Hematopoietic multipotent progenitor cell treated with erythropoietin and hydrocortisone succinate and interleukin-3 and kit ligand, for 4 days (in vitro differentiated cells): ENCODE data around the gene ZNF28.
"Not testable (repeated sequence)": the region's sequence is repeated elsewhere in the genome, so short reads cannot be mapped to it uniquely, and the experiment has no call there.

ENCODE experiments used
- DNase-seq: peaks from one replicate; pipeline ENCODE4 v3.0.0-alpha.2; 2015

The ZNF28 gene

GRCh38 chr19:52821204-52821960 is at the start of gene ZNF28:
Gene ZNF28 (minus strand): TSS chr19:52821633. CDS start chr19:52817958, 3,675 bp downstream.
- DNase-seq, result peak; percentile 77

DNA sequence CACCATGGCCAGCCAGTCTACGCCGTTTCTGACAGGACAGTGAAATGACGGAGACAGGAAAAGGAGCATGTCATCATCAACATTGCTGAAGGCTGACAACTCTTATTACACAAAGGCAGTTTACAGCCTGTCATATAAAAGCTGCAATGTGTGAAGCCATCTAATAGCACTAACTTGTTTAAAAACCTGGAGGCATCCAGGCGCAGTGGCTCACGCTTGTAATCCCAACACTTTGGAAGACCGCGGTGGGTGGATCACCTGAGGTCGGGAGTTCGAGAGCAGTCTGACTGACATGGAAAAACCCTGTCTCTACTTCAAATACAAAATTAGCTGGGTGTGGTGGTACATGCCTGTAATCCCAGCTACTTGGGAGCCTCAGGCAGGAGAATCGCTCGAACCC is 46.6 kb upstream of the ZNF28 start:
- DNase-seq, result not testable (repeated sequence)

DNA sequence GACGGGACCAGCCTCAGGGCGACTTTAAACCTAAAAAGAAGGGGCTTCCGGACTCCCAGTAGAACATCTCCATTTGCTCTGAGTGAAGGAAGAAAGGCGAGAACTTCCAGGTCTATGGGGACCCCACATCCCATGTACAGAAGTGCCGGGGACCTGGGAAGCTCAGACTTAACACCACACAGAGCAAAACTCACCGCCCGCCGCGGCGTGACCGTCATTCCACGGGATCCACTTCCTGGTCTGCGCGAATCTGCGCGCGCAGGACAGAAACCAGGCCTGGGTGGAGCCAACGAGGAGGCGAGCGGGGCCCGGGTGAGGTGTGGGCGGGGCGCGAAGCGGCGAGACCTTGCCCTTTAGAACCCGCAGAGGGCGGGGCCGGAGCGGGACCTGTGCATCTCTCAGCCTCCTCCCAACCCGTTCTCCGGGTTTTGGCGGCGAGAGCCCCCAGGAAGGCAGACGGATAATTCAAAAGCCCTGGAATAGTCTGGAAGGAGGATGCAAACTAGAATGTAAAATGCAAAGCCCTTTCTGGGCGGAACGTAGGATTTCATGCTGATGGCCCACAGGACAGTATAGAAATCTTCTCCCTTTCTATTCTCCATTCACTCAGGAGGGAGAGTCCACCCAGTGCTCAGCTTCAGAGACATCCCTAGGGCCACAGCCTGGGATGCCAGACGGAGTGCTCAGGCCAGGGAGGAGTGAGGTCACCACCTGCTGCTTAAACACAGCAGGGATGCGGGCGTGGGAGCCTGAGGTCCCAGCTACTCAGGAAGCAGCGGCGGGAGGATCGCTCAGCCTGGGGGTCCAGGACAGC is 36.2 kb upstream of the ZNF28 start, which contains the start of gene ZNF468:
ZNF468 (minus strand) TSS at position 242 of the 814 bp plus-strand sequence. CDS start 3,347 bp downstream, outside the sequence.
- peak; percentile 79 for DNase-seq

- DNase-seq, result peak; percentile 10
Measured at GRCh38 chr19:52856540-52857377, 35.3 kb upstream of the ZNF28 start.

- DNase-seq, result not testable (repeated sequence)
Measured at GRCh38 chr19:52847352-52847751, 25.9 kb upstream of the ZNF28 start.

GRCh38 chr19:52840825-52841465 is 19.5 kb upstream of the ZNF28 start:
- not testable (repeated sequence) for DNase-seq

GRCh38 chr19:52834289-52834688 is 12.9 kb upstream of the ZNF28 start:
- not testable (repeated sequence) for DNase-seq

- DNase-seq, result not testable (repeated sequence)
Measured at GRCh38 chr19:52833541-52833940, 12.1 kb upstream of the ZNF28 start.

DNA sequence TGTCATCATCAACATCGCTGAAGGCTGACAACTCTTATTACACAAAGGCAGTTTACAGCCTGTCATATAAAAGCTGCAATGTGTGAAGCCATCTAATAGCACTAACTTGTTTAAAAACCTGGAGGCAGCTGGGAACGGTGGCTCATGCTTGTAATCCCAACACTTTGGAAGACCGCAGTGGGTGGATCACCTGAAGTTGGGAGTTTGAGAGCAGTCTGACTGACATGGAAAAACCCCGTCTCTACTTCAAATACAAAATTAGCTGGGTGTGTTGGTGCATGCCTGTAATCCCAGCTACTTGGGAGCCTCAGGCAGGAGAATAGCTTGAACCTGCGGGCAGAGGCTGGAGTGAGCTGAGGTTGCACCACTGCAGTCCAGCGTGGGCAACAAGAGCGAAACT is 8.4 kb upstream of the ZNF28 start:
- not testable (repeated sequence) for DNase-seq

DNA sequence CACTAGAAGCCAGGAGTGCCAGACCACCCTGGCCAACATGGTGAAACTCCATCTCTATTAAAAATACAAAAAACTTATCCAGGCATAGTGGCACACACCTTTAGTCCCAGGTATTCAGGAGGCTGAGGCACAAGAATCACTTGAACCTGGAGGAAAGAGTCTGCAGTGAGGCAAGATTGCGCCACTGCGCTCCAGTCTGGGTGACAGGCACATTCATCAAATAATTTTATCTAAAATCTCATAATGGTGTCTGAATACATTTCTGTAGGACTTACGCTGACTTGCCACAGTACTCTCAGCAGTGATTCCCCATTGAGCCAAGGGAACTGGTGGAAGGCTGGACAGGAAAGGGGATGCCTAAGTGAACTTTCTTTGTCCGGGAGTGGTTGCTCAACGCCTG is 4.3 kb upstream of the ZNF28 start:
- no peak for DNase-seq

GRCh38 chr19:52823676-52824075 is 2.2 kb upstream of the ZNF28 start:
- DNase-seq, result no peak

DNA sequence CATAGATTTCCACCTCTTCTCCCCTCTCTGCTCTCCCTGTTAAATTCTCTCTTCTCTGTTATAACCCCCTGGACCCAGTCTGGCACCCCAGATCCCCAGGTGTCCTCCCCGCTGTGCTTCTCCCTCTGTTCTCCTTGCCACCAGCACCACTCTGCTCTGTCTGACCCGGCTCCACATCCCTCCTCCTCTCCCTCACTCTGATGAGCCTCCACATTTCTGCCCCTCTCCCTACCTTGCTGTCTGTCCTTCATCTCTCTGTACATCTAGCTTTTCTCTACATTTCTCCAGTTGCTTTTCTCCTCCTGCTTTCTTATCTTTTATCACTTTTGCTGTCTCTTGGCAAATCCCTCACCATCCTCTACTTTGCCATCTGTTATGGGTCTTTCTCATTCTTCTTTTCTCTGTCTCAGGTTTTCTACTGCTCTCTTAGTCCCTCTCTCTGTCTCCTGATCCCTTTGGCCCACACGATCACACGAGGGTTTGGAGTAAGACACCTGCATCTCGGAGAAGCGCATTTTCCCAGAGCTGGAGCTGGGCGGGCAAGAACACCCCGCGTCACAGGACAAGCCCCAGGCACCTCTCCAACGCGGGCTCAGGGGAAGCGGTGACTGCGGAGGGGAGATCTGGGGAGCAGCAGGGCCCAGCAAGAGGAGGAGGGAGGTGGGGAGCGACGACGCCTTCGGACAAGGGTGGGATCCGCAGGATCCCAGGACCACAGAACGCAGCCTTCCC is 795 bp downstream of the ZNF28 start:
- DNase-seq, result peak; percentile 67

GRCh38 chr19:52809801-52810200 is 11.6 kb downstream of the ZNF28 start:
- no peak for DNase-seq

DNA sequence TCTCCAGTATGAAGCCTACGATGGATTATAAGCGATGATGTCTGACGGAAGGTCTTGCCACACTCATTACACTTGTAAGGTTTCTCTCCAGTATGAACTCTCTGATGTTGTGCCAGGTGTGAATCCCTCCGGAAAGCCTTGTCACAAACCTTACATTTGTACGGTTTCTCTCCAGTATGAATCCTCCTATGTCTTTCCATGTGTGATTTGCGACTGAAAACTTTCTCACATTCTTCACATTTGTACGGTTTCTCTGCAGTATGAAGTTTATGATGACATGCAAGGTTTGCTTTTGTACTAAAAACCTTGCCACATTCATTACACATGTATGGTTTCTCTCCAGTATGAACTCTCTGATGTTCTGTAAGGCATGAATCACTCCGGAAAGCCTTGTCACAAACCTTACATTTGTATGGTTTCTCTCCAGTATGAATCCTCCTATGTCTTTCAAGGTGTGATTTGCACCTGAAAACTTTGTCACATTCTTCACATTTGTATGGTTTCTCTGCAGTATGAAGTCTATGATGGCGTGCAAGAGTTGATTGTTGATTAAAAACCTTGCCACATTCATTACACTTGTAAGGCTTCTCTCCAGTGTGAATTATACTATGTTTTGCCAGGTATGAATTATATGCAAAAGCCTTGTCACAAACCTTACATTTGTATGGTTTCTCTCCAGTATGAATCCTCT is 21.3 kb downstream of the ZNF28 start:
- DNase-seq, result not testable (repeated sequence)

GRCh38 chr19:52789440-52789839 is 32.0 kb downstream of the ZNF28 start:
- DNase-seq, result no peak

DNA sequence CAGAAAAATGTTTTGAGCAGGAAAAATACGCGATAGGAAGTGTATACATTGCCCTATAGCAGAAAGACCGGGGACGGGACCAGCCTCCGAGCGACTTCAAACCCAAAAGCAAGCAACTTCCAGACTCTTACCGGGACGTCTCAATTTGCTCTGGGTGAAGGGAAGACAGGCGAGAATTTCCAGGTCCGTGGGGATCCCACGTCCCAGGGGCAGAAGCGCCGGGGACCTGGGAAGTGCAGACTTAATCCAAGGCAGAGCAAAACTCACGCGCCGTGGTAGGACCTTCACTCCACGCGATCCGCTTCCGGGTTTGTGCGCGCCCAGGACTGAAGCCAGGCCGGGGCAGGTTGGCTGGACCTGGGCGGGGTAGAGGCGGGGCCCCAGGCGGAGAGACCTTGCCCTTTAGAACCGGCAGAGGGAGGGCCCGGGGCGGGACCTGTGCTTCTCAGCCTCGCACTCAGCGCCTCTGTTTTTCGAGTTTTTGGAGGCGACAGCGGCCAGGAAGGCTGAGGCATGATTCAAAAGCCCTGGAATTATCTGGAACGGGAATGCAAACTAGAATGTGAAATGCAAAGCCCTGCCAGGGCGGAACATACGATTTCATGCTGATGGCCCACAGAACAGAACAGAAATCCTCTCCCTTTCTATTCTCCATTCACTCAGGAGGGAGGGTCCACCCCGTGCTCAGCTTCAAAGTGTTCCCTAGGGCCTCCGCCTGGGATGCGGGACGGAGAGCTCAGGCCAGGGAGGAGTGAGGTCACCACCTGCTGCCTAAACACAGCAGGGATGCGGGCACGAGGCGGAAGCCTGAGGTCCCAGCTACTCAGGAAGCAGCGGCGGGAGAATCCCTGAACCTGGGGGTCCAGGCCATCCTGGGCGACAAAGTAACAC is 34.7 kb downstream of the ZNF28 start, which contains the start of gene ZNF600:
ZNF600 (minus strand) TSS at position 328 of the 891 bp plus-strand sequence. CDS start 7,903 bp downstream, outside the sequence.
- DNase-seq, result peak; percentile 96

DNA sequence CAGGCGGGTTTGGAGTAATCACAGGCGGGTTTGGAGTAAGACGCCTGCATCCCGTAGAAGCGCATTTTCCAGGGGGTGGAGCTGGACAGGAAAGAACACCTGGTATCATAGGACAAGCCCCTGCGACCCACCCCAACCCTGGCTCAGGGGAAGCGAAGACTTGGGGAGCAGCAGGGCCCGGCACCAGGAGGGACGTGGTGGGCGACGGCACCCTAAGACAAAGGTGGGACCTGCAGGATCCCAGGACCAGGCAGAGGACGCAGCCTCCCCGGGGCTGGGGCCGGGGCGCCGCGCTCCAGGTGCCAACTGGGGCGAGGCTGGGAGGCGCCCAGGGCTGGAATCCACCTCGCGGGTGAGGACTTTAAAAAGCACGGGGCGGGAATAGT is 35.4 kb downstream of the ZNF28 start:
- DNase-seq, result peak; percentile 9

DNA sequence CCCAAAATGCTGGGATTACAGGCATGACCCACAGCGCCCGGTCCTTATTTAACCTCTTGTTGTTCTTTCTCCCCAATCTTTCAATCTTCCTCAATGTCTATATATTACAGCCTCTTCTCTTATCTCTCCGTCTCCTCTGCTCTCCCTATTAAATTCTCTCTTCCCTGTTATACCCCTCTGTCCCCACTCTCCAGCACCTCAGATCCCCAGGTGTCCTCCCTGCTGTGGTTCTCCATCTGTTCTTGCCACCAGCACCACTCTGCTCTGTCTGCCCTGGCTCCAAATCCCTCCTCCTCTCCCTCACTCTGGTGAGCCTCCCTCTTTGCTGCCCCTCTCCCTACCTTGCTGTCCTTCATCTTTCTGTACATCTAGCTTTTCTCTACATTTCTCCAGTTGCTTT is 35.9 kb downstream of the ZNF28 start:
- no peak for DNase-seq

- DNase-seq, result not testable (repeated sequence)
Measured at GRCh38 chr19:52782864-52783263, 38.6 kb downstream of the ZNF28 start.

GRCh38 chr19:52778811-52779210 is 42.6 kb downstream of the ZNF28 start:
- peak; percentile 25 for DNase-seq
